K562 (cell line): ENCODE measurements around the gene ACSL3. TPM values are rescaled to one million over a fixed set of nuclear protein-coding genes. Genes with fewer than 3 reads are reported as not detected.
A peak's percentile ranks its signal among the peaks of the same experiment; 100 is the strongest.

Source experiments
- ARHGAP35 ChIP-seq: fragments of 450-650 bp; IDR thresholded peaks from 2 replicates; pipeline ENCODE4 v1.6.1; 2018; ENCODE audit not compliant: partially characterized antibody
- CREB3 ChIP-seq: fragments of 450-650 bp; conservative IDR thresholded peaks from 2 replicates; pipeline ENCODE4 v1.6.1; 2016; ENCODE audit warnings: missing genetic modification characterization, low read depth, mild to moderate bottlenecking, missing compliant biosample characterization, moderate library complexity
- EP300 ChIP-seq: IDR thresholded peaks from 2 replicates; pipeline ENCODE4 v1.6.1; 2012; ENCODE audit warnings: low read length, improper control_type of control experiment
- EZH2 ChIP-seq: IDR thresholded peaks from 2 replicates; pipeline ENCODE4 v1.6.1; 2012; ENCODE audit warnings: low read depth, mild to moderate bottlenecking, inconsistent platforms, low read length, borderline replicate concordance
- GTF3C2 ChIP-seq: IDR thresholded peaks from 3 replicates; pipeline ENCODE4 v1.6.1; 2011; ENCODE audit warnings: borderline replicate concordance, mild to moderate bottlenecking, moderate library complexity; ENCODE audit not compliant: insufficient read length; ENCODE audit errors: extremely low read depth
- HNRNPH1 ChIP-seq: fragments of 200-400 bp; formaldehyde crosslinking; optimal IDR thresholded peaks from 2 replicates; pipeline ENCODE3; 2017; ENCODE audit warnings: low read depth, mild to moderate bottlenecking, low read length, moderate library complexity
- KDM2B ChIP-seq: fragments of 250-450 bp; sonication (Bioruptor Pico); IDR thresholded peaks from 2 replicates; pipeline ENCODE4 v1.8.0; 2021; ENCODE audit warnings: mild to moderate bottlenecking, moderate library complexity
- MITF ChIP-seq: IDR thresholded peaks from 2 replicates; pipeline ENCODE4 v1.6.1; 2014; ENCODE audit warnings: antibody characterized with exemption
- NR2C2 ChIP-seq, 2 experiments: fragments of 200-800 bp in 1 of 2; sonication (Bioruptor generic) in 1 of 2; sonication (generic) in 1 of 2; formaldehyde crosslinking in 1 of 2; IDR thresholded peaks; 2 replicates each; pipeline versions ENCODE4 v1.6.1 to v1.8.0; 2016 to 2022; ENCODE audit warnings: mild to moderate bottlenecking in 1 of 2, missing compliant biosample characterization in 1 of 2, missing genetic modification characterization in 1 of 2, missing genetic modification reagents in 1 of 2
- POLR2H ChIP-seq: IDR thresholded peaks from 2 replicates; pipeline ENCODE4 v1.6.1; 2016; ENCODE audit warnings: missing genetic modification characterization, low read depth, mild to moderate bottlenecking, control low read depth, missing compliant biosample characterization, moderate library complexity
- SMAD4 ChIP-seq: fragments of 250-450 bp; sonication (Bioruptor Pico); conservative IDR thresholded peaks from 2 replicates; pipeline ENCODE4 v1.8.0; 2021; ENCODE audit warnings: inconsistent platforms, mild to moderate bottlenecking, moderate library complexity
- SMC3 ChIP-seq: conservative IDR thresholded peaks from 2 replicates; pipeline ENCODE4 v1.6.1; 2011; ENCODE audit warnings: low read depth, low read length, improper control_type of control experiment; ENCODE audit not compliant: insufficient read depth
- SNRNP70 ChIP-seq: fragments of 200-400 bp; formaldehyde crosslinking; optimal IDR thresholded peaks from 2 replicates; pipeline ENCODE3; 2017; ENCODE audit warnings: low read depth, low read length
- SRF ChIP-seq, 2 experiments: fragments of 250-450, 450-650 bp in 1 of 2; sonication (Bioruptor Pico) in 1 of 2; sonication (generic) in 1 of 2; formaldehyde crosslinking; IDR thresholded peaks; 2 replicates each; pipeline versions ENCODE4 v1.5.0 to v1.5.1; 2020 to 2022; ENCODE audit warnings: mild to moderate bottlenecking in 1 of 2, missing genetic modification reagents in 1 of 2
- STAT6 ChIP-seq: sonication (generic); formaldehyde crosslinking; IDR thresholded peaks from 2 replicates; pipeline ENCODE4 v1.8.1; 2023; ENCODE audit warnings: mild to moderate bottlenecking, missing genetic modification reagents
- TRIM24 ChIP-seq, 2 experiments: fragments of 450-650 bp; IDR thresholded peaks; 2 replicates each; pipeline ENCODE4 v1.6.1; 2016
- XRCC4 ChIP-seq: IDR thresholded peaks from one replicate; pipeline ENCODE4 v1.6.1; 2011; ENCODE audit not compliant: insufficient read depth, insufficient read length; ENCODE audit errors: extremely low read depth
- ZFPM2 ChIP-seq: fragments of 250-450 bp; sonication (Bioruptor Pico); IDR thresholded peaks from 2 replicates; pipeline ENCODE4 v1.5.1; 2022; ENCODE audit warnings: mild to moderate bottlenecking
- ZNF324 ChIP-seq: fragments of 250-450 bp; sonication (Bioruptor Pico); IDR thresholded peaks from 2 replicates; pipeline ENCODE4 v1.4.0; 2020; ENCODE audit warnings: mild to moderate bottlenecking
- ZNF561 ChIP-seq: fragments of 450-650 bp; formaldehyde crosslinking; conservative IDR thresholded peaks from 2 replicates; pipeline ENCODE4 v1.4.0; 2020; ENCODE audit warnings: mild to moderate bottlenecking, moderate library complexity
- ZSCAN32 ChIP-seq: fragments of 450-650 bp; formaldehyde crosslinking; IDR thresholded peaks from 2 replicates; pipeline ENCODE4 v1.4.0; 2020; ENCODE audit warnings: mild to moderate bottlenecking, moderate library complexity
- polyA plus RNA-seq, 8 experiments: library from polyadenylated mRNA; depleted of rRNA in 4 of 8; stranded (reverse) in 5 of 8; unstranded in 3 of 8; fragments of >200 nt; fragmentation: Nextera tagmentation in 2 of 8; fragmentation: Illumina TruSeq in 1 of 8; extraction: Ambion mirVana in 2 of 8; extraction: Trizol in 1 of 8; gene quantifications; 2 replicates each; pipeline versions ENCODE4 v1.2.1 to v1.2.3, GENCODE V29; 2011 to 2014; ENCODE audit warnings: inconsistent platforms in 1 of 8, missing spikeins in 1 of 8
- total RNA-seq, 7 experiments: library from RNA; depleted of rRNA in 6 of 7; stranded (reverse); fragments of >200 nt in 6 of 7; fragmentation: Illumina TruSeq in 2 of 7; extraction: Trizol in 2 of 7; gene quantifications; 2 replicates each; pipeline versions ENCODE4 v1.2.1 to v1.2.3, GENCODE V29; 2011 to 2021; ENCODE audit warnings: low replicate concordance in 1 of 7

Gene ACSL3
- total and polyA plus RNA-seq, 9 of the 15 experiments (the other 6 are each of a cell fraction or from before 2014, with no cell fraction given), result 21.3 to 123 (median 85.2) TPM

- TF ChIP-seq XRCC4 (no peak), ZNF324 (CRISPR knock-in tag) (no peak), MITF (no peak), KDM2B (CRISPR knock-in tag) (no peak), EZH2 (no peak), CREB3 (tag) (no peak), SRF (CRISPR knock-in tag; IDR thresholded peaks at IDR 0.05) (peak in 1 of 2 experiments; percentile 44; a peak in 1 of 4 replicates), TRIM24 (IDR thresholded peaks at IDR 0.05) (peak in 1 of 2 experiments; percentile 64; a peak in 2 of 4 replicates), STAT6 (CRISPR knock-in tag) (no peak), SNRNP70 (no peak), EP300 (peak; percentile 81), ZSCAN32 (no peak), SMAD4 (CRISPR knock-in tag) (peak; percentile 37; the same call in 1 of the 2 replicates), HNRNPH1 (no peak), ARHGAP35 (no peak), GTF3C2 (no peak), SMC3 (no peak), ZFPM2 (CRISPR knock-in tag) (no peak), ZNF561 (CRISPR knock-in tag) (no peak), NR2C2 (CRISPR knock-in tag; IDR thresholded peaks at IDR 0.05) (no peak), NR2C2 (tag; IDR thresholded peaks at IDR 0.05) (no peak), POLR2H (tag) (no peak)
These were observed 30.7 kb upstream of the ACSL3 start (continued) for GRCh38 chr2:222830164-222830563.
